GM10248 (cell line): ENCODE data around the gene ABCA8.
"Not testable (repeated sequence)": the region's sequence is repeated elsewhere in the genome, so short reads cannot be mapped to it uniquely, and the experiment has no call there.

Experiments
- CTCF ChIA-PET: fragments of 300-600 bp; sonication (Branson Sonifier 250); formaldehyde crosslinking; extraction: SDS; loops from one replicate; lab custom pipeline; 2021; ENCODE audit warnings: antibody characterized with exemption; lab: Yijun Ruan, JAX
- POLR2A ChIA-PET: fragments of 350-650 bp; sonication (Branson Sonifier 250); formaldehyde crosslinking; extraction: SDS; loops from one replicate; lab custom pipeline; 2020; ENCODE audit warnings: antibody characterized with exemption; lab: Yijun Ruan, JAX
- DNase-seq: peaks from one replicate; pipeline ENCODE4 v3.0.0; 2012; ENCODE audit errors: extremely low spot score
- CTCF ChIP-seq: IDR thresholded peaks from 2 replicates; pipeline ENCODE4 v1.5.1; 2012; ENCODE audit warnings: mild to moderate bottlenecking, low read depth; ENCODE audit errors: extremely low read depth, missing control alignments, control extremely low read depth

ABCA8 gene

GRCh38 chr17:68834328-68834836 lies 120.8 kb downstream of the ABCA8 start:
- ChIA-PET CTCF (no interaction called here), POLR2A (no interaction called here)
- no peak for TF ChIP-seq CTCF
- no peak for DNase-seq

GRCh38 chr17:68832109-68832802 lies 122.9 kb downstream of the ABCA8 start:
- ChIA-PET CTCF (no interaction called here), POLR2A (no interaction called here)
- no peak for TF ChIP-seq CTCF
- DNase-seq, result no peak

- CTCF ChIA-PET, result no interaction called here
- TF ChIP-seq CTCF, result no peak
- POLR2A ChIA-PET, result no interaction called here
- DNase-seq, result no peak
These were observed 124.0 kb downstream of the ABCA8 start for GRCh38 chr17:68831170-68831569.

- DNase-seq, result no peak
- ChIA-PET CTCF (no interaction called here), POLR2A (no interaction called here)
- TF ChIP-seq CTCF, result no peak
These were observed 124.9 kb downstream of the ABCA8 start for GRCh38 chr17:68830313-68830712.

GRCh38 chr17:68829211-68829610 lies 126.0 kb downstream of the ABCA8 start:
- DNase-seq, result no peak
- TF ChIP-seq CTCF, result no peak
- CTCF ChIA-PET, result no interaction called here
- POLR2A ChIA-PET, result no interaction called here

GRCh38 chr17:68824707-68825106 lies 130.5 kb downstream of the ABCA8 start:
- DNase-seq, result no peak
- ChIA-PET CTCF (no interaction called here), POLR2A (no interaction called here)
- TF ChIP-seq CTCF, result no peak

GRCh38 chr17:68824185-68824584 lies 131.0 kb downstream of the ABCA8 start:
- DNase-seq, POLR2A ChIA-PET: not testable (repeated sequence)
- CTCF ChIA-PET, result interaction anchor here (0.9 kb wide), 2 partner anchors 34 to 407 kb away, joined by 3 read pairs; no protein-coding TSS in a partner anchor
